ENCODE measurements around the gene GPANK1. TPM values are rescaled to one million over a fixed set of nuclear protein-coding genes. Genes with fewer than 3 reads are reported as not detected.

Gene GPANK1
- total and polyA plus RNA-seq, 2 of the 13 experiments (the other 11 are each of a cell fraction or from before 2014, with no cell fraction given), result 15.4 to 22.8 TPM

- TF ChIP-seq KDM2A (CRISPR knock-in tag; IDR thresholded peaks at IDR 0.05; ENCODE audit: borderline replicate concordance, low read depth) (peak; percentile 100), BRF2 (CRISPR knock-in tag; IDR thresholded peaks at IDR 0.05) (peak; percentile 88; the same call in 1 of the 2 replicates), ZBTB39 (CRISPR knock-in tag; IDR thresholded peaks at IDR 0.05) (0 out of 2 replicates have a peak, but pooled peaks have one; percentile 56), ZNF619 (CRISPR knock-in tag; IDR thresholded peaks at IDR 0.05) (0 out of 2 replicates have a peak, but pooled peaks have one; percentile 64), HDAC2 (CRISPR knock-in tag; IDR thresholded peaks at IDR 0.05) (peak; percentile 57), ZNF275 (CRISPR knock-in tag; IDR thresholded peaks at IDR 0.05; ENCODE audit: borderline replicate concordance) (0 out of 2 replicates have a peak, but pooled peaks have one; percentile 63), SYNCRIP (IDR thresholded peaks at IDR 0.05; ENCODE audit: insufficient read depth, low read depth, low read length) (no peak), ARNTL (CRISPR knock-in tag; IDR thresholded peaks at IDR 0.05) (no peak), MZF1 (CRISPR knock-in tag; IDR thresholded peaks at IDR 0.05; ENCODE audit: borderline replicate concordance) (no peak), ZNF564 (CRISPR knock-in tag; IDR thresholded peaks at IDR 0.05) (peak; percentile 90), ZBTB25 (CRISPR knock-in tag; IDR thresholded peaks at IDR 0.05) (peak; percentile 82; the same call in 1 of the 2 replicates), ZNF703 (CRISPR knock-in tag; IDR thresholded peaks at IDR 0.05; ENCODE audit: borderline replicate concordance) (no peak; the same call in 1 of the 2 replicates), HMGXB3 (CRISPR knock-in tag; IDR thresholded peaks at IDR 0.05; ENCODE audit: borderline replicate concordance) (no peak), ZNF530 (CRISPR knock-in tag; IDR thresholded peaks at IDR 0.05; ENCODE audit: low read depth) (0 out of 2 replicates have a peak, but pooled peaks have one; percentile 5), ZNF33B (CRISPR knock-in tag; IDR thresholded peaks at IDR 0.05) (no peak; the same call in 1 of the 2 replicates), ZNF775 (CRISPR knock-in tag; IDR thresholded peaks at IDR 0.05; ENCODE audit: borderline replicate concordance) (no peak), ZNF343 (CRISPR knock-in tag; IDR thresholded peaks at IDR 0.05) (no peak)
Measured at GRCh38 chr6:31660381-31661261, 4.2 kb downstream of the GPANK1 start, which contains the start of gene C6orf47 (continued).

Data from HepG2 (cell line).